HEK293 (cell line): ENCODE data around the gene SSB.
"Not testable (repeated sequence)": the region's sequence is repeated elsewhere in the genome, so short reads cannot be mapped to it uniquely, and the experiment has no call there.

ENCODE experiments used
- CTCF ChIA-PET: fragments of 350-600 bp; formaldehyde crosslinking; extraction: SDS; loops from one replicate; lab custom pipeline; 2021; ENCODE audit warnings: antibody characterized with exemption; lab: Yijun Ruan, JAX
- POLR2A ChIA-PET: fragments of 300-600 bp; formaldehyde crosslinking; extraction: SDS; loops from one replicate; lab custom pipeline; 2020; ENCODE audit warnings: antibody characterized with exemption, inconsistent platforms; lab: Yijun Ruan, JAX
- H3K27ac ChIP-seq: fragments of 200-500 bp; sonication (Bioruptor generic); 2 replicates; pipeline ENCODE4 v1.5.1; 2014; ENCODE audit warnings: low read depth, low read length, control low read depth, inconsistent platforms; ENCODE audit errors: extremely low read depth
- H3K36me3 ChIP-seq, 2 experiments: fragments of 200-500 bp in 1 of 2; sonication (Bioruptor generic) in 1 of 2; 1 replicate in 1 of 2; 2 replicates in 1 of 2; pipeline ENCODE4 v1.5.1; 2014 to 2017; ENCODE audit warnings: inconsistent platforms in 2 of 2, low read length in 2 of 2; ENCODE audit not compliant: control insufficient read depth in 2 of 2, insufficient read depth in 1 of 2
- H3K4me1 ChIP-seq: fragments of 200-500 bp; sonication (Bioruptor generic); 2 replicates; pipeline ENCODE4 v1.5.1; 2014; ENCODE audit warnings: mild to moderate bottlenecking, low read length, inconsistent platforms; ENCODE audit not compliant: control insufficient read depth, insufficient read depth
- H3K4me3 ChIP-seq: 2 replicates; pipeline ENCODE4 v1.5.1; 2011; ENCODE audit warnings: low read depth, mild to moderate bottlenecking, control low read depth, low read length, moderate library complexity
- H3K9me3 ChIP-seq: fragments of 200-500 bp; sonication (Bioruptor generic); 2 replicates; pipeline ENCODE4 v1.5.1; 2014; ENCODE audit warnings: low read depth, low read length, inconsistent platforms; ENCODE audit not compliant: control insufficient read depth, insufficient read depth
- GFI1B ChIP-seq: fragments of 450-650 bp; formaldehyde crosslinking; IDR thresholded peaks from 2 replicates; pipeline ENCODE4 v1.5.1; 2016; ENCODE audit warnings: missing biosample characterization, missing genetic modification characterization
- PRDM6 ChIP-seq: fragments of 450-650 bp; formaldehyde crosslinking; IDR thresholded peaks from 2 replicates; pipeline ENCODE4 v1.5.1; 2017; ENCODE audit warnings: missing biosample characterization, missing genetic modification characterization
- SP3 ChIP-seq: fragments of 450-650 bp; formaldehyde crosslinking; IDR thresholded peaks from 2 replicates; pipeline ENCODE4 v1.5.1; 2016; ENCODE audit warnings: missing biosample characterization, missing genetic modification characterization
- YY2 ChIP-seq: fragments of 450-650 bp; formaldehyde crosslinking; IDR thresholded peaks from 2 replicates; pipeline ENCODE4 v1.5.1; 2016; ENCODE audit warnings: missing biosample characterization, missing genetic modification characterization
- ZBTB49 ChIP-seq: fragments of 450-650 bp; formaldehyde crosslinking; IDR thresholded peaks from 2 replicates; pipeline ENCODE4 v1.5.1; 2016; ENCODE audit warnings: missing biosample characterization, missing genetic modification characterization, low read depth
- ZNF175 ChIP-seq: fragments of 450-650 bp; formaldehyde crosslinking; IDR thresholded peaks from 2 replicates; pipeline ENCODE4 v1.5.1; 2016; ENCODE audit warnings: missing biosample characterization, missing genetic modification characterization
- ZNF18 ChIP-seq: fragments of 450-650 bp; formaldehyde crosslinking; IDR thresholded peaks from 2 replicates; pipeline ENCODE4 v1.5.1; 2016; ENCODE audit warnings: missing biosample characterization, missing genetic modification characterization
- ZNF335 ChIP-seq: fragments of 450-650 bp; formaldehyde crosslinking; conservative IDR thresholded peaks from 2 replicates; pipeline ENCODE4 v1.5.1; 2016; ENCODE audit warnings: missing biosample characterization, missing genetic modification characterization
- ZNF488 ChIP-seq: fragments of 450-650 bp; formaldehyde crosslinking; IDR thresholded peaks from 2 replicates; pipeline ENCODE4 v1.5.1; 2016; ENCODE audit warnings: missing biosample characterization, missing genetic modification characterization
- ZNF530 ChIP-seq: fragments of 450-650 bp; formaldehyde crosslinking; IDR thresholded peaks from 2 replicates; pipeline ENCODE4 v1.5.1; 2016; ENCODE audit warnings: low read depth, missing biosample characterization, missing genetic modification characterization
- ZNF561 ChIP-seq: fragments of 450-650 bp; IDR thresholded peaks from 2 replicates; pipeline ENCODE4 v1.5.1; 2018; ENCODE audit warnings: missing biosample characterization, missing genetic modification characterization, borderline replicate concordance
- ZNF585B ChIP-seq: fragments of 450-650 bp; formaldehyde crosslinking; IDR thresholded peaks from 2 replicates; pipeline ENCODE4 v1.5.1; 2016; ENCODE audit warnings: missing biosample characterization, missing genetic modification characterization
- ZNF610 ChIP-seq: fragments of 450-650 bp; formaldehyde crosslinking; IDR thresholded peaks from 2 replicates; pipeline ENCODE4 v1.5.1; 2016; ENCODE audit warnings: missing biosample characterization, missing genetic modification characterization, borderline replicate concordance
- ZNF626 ChIP-seq: fragments of 450-650 bp; sonication (Bioruptor Pico); formaldehyde crosslinking; IDR thresholded peaks from 2 replicates; pipeline ENCODE4 v1.5.1; 2018; ENCODE audit warnings: missing biosample characterization, missing genetic modification characterization, inconsistent platforms
- ZNF777 ChIP-seq: fragments of 450-650 bp; formaldehyde crosslinking; IDR thresholded peaks from 2 replicates; pipeline ENCODE4 v1.5.1; 2017; ENCODE audit warnings: missing biosample characterization, missing genetic modification characterization, borderline replicate concordance
- ZNF791 ChIP-seq: fragments of 450-650 bp; formaldehyde crosslinking; IDR thresholded peaks from 2 replicates; pipeline ENCODE4 v1.5.1; 2016; ENCODE audit warnings: missing biosample characterization, missing genetic modification characterization

SSB gene

GRCh38 chr2:169757778-169758177 is 40.9 kb upstream of the SSB start:
- Histone ChIP-seq H3K9me3 (no peaks in the 10 kb centered on the region), H3K4me1 (no peaks in the 10 kb centered on the region), H3K27ac (no peak overlapping the region), H3K4me3 (no peak overlapping the region), H3K36me3 (peaks cover 0 to 18% of the 10 kb centered on the region in 2 experiments; a peak in 2 of 3 replicates)
- ChIA-PET POLR2A (no interaction called here), CTCF (no interaction called here)
- TF ChIP-seq GFI1B (no peak), ZNF585B (tag by site-specific recombination) (no peak), ZNF488 (no peak), ZNF335 (no peak), SP3 (tag by site-specific recombination) (no peak), ZBTB49 (tag by site-specific recombination) (no peak), PRDM6 (tag by site-specific recombination) (no peak), ZNF175 (no peak), YY2 (tag by site-specific recombination) (no peak), ZNF626 (tag by site-specific recombination) (no peak), ZNF561 (no peak), ZNF530 (tag by site-specific recombination) (no peak)

- ChIA-PET POLR2A (no interaction called here), CTCF (interaction anchor here (1.0 kb wide), 1 partner anchor 30 kb away, joined by 3 read pairs; no protein-coding TSS in a partner anchor)
- Histone ChIP-seq H3K36me3 (peaks cover 0 to 12% of the 10 kb centered on the region in 2 experiments; a peak in 1 of 3 replicates), H3K4me1 (no peaks in the 10 kb centered on the region), H3K27ac (no peak overlapping the region), H3K9me3 (no peaks in the 10 kb centered on the region), H3K4me3 (no peak overlapping the region)
- TF ChIP-seq ZNF791 (no peak), ZNF610 (tag by site-specific recombination) (no peak), ZNF18 (tag by site-specific recombination) (no peak), ZNF777 (no peak), ZNF561 (no peak)
Measured at GRCh38 chr2:169759987-169760386, 38.7 kb upstream of the SSB start.

- CTCF ChIA-PET, H3K9me3 ChIP-seq, POLR2A ChIA-PET, H3K4me1 ChIP-seq, H3K4me3 ChIP-seq, H3K27ac ChIP-seq: not testable (repeated sequence)
- peaks cover 0 to 12% of the 10 kb centered on the region in 2 experiments; a peak in 1 of 3 replicates for H3K36me3 ChIP-seq
Measured at GRCh38 chr2:169760798-169761197, 37.9 kb upstream of the SSB start.
